Measurements from ENCODE around the gene STXBP1. TPM values are rescaled to one million over a fixed set of nuclear protein-coding genes. Genes with fewer than 3 reads are reported as not detected.

Gene STXBP1
- total and polyA plus RNA-seq, 9 donors, result 5.3 to 19.5 (median 13.1) TPM

DNA sequence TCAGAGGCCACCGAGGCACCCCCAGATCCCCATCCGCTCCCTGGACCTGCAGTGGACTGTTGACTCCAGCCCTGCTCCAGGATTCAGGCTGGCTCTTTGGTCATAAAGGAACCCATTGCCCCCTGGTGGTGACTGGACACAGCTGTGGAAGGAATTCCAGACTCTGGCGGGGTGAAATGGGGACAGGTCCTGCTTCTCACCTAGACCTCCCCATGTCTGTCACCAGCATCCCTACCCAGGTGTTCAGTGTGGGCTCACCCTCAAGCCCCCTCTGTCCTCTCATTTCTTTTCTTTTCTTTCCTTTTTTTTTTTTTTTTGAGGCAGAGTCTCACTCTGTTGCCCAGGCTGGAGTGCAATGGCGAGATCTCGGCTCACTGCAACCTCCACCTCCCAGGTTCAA, 25.5 kb upstream of the STXBP1 start:
- DNase-seq, result peak; percentile 90
- no peak overlapping the region for H3K4me3 ChIP-seq (ENCODE audit: low read length)
- 32% methylated on average over 3 of the region's 5 CpGs for whole genome bisulfite sequencing (ENCODE audit: insufficient coverage)
- no peak overlapping the region for H3K27ac ChIP-seq (ENCODE audit: low read length)
- no peaks in the 10 kb centered on the region for H3K27me3 ChIP-seq (ENCODE audit: control insufficient read depth, insufficient read depth, low read length)
- H3K36me3 ChIP-seq (ENCODE audit: control insufficient read depth, insufficient read depth, low read length), result no peaks in the 10 kb centered on the region
- peaks cover 5% of the 10 kb centered on the region for H3K4me1 ChIP-seq (ENCODE audit: control insufficient read depth, insufficient read depth, low read length)
- no peaks in the 10 kb centered on the region for H3K9me3 ChIP-seq (replicated peaks; ENCODE audit: control insufficient read depth, low read depth, low read length)

DNA sequence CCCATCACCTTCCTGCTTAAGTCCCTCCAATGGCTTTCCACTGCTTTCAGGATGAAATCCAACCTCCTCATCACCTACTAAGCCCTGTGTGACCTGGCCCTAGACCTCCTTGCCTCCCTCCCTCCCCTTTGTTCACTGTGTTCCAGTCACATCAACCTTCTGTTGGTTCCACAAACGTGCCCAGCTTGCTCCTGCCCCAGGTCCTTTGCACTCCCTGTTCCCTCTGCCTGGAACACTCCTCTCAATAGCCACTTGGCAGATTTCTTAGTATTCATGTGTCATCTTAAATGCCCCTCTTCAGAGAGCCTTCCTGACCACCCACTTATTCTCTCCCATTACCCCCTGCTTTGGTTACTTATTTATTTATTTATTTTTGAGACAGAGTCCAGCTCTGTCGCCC, 24.1 kb upstream of the STXBP1 start:
- Histone ChIP-seq H3K4me1 (ENCODE audit: control insufficient read depth, insufficient read depth, low read length) (peaks cover 5% of the 10 kb centered on the region), H3K4me3 (ENCODE audit: low read length) (no peak overlapping the region), H3K27ac (ENCODE audit: low read length) (no peak overlapping the region), H3K36me3 (ENCODE audit: control insufficient read depth, insufficient read depth, low read length) (no peaks in the 10 kb centered on the region), H3K9me3 (replicated peaks; ENCODE audit: control insufficient read depth, low read depth, low read length) (no peaks in the 10 kb centered on the region), H3K27me3 (ENCODE audit: control insufficient read depth, insufficient read depth, low read length) (no peaks in the 10 kb centered on the region)
- no peak for DNase-seq
- 42% methylated on average over 1 of the region's 2 CpGs for WGBS (ENCODE audit: insufficient coverage)

DNA sequence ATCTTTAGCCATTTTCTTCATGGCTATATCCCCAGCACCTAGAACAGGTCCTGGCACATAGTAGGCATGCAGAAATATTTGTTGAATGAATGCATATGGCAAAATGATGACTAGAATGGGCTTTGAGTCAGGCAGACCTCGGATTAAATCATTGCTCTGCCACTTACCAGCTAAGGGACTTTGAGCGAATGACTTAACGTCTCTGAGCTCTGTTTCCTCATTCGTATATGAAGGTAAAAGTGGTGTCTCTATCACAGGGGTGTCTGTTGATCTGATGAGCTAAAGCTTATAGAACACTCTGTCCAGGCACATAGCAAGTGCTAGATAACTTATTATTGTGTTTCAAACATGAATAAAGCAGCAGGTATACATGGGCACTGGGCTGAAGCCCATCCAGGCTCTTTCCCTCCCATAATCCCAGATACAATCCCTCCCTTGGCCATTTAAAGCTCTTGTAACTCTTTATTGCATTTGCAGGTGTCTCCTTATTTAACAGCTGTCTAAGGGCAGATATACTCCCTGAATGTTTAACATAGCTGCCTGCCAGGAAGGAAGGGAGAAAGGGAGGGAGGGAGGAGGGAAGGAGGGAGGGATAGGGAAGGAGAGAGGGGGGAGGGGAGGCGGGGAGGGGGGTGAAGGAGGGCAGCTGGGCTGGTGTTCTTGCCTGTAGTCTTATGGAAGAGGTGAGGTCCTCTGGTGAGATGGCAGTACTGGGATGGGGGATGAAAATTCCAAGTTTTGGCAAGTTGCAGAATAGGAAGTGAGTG, 23.2 kb upstream of the STXBP1 start:
- no peak overlapping the region for H3K27ac ChIP-seq (ENCODE audit: low read length)
- H3K27me3 ChIP-seq (ENCODE audit: control insufficient read depth, insufficient read depth, low read length), result no peaks in the 10 kb centered on the region
- H3K36me3 ChIP-seq (ENCODE audit: control insufficient read depth, insufficient read depth, low read length), result no peaks in the 10 kb centered on the region
- no peak for DNase-seq
- no peak overlapping the region for H3K4me3 ChIP-seq (ENCODE audit: low read length)
- H3K4me1 ChIP-seq (ENCODE audit: control insufficient read depth, insufficient read depth, low read length), result peaks cover 5% of the 10 kb centered on the region
- 33% methylated on average over 1 of the region's 5 CpGs for WGBS (ENCODE audit: insufficient coverage)
- no peaks in the 10 kb centered on the region for H3K9me3 ChIP-seq (replicated peaks; ENCODE audit: control insufficient read depth, low read depth, low read length)

DNA sequence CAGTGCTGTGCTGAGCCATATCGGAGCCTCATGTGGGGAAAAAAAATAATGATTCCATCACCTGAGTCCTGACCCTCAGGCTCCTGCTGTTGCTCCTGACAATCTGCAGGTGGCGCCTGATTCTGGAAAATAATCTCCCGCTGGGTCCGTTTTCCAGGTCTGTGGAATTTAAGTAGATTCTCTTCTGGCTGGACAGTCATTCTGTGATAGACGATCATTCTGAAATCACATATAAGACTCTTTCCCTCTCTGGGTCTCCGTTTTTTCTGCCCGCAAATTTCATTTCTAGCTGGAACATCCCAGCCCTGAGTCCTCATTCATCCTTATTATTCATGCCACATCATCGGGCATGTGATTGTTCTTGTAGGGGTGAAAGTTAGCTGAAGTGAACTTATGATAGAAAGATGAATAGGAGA, 22.1 kb upstream of the STXBP1 start:
- no peak overlapping the region for H3K27ac ChIP-seq (ENCODE audit: low read length)
- no peaks in the 10 kb centered on the region for H3K36me3 ChIP-seq (ENCODE audit: control insufficient read depth, insufficient read depth, low read length)
- WGBS (ENCODE audit: insufficient coverage), result 0% methylated on average over 1 of the region's 8 CpGs
- no peak overlapping the region for H3K4me3 ChIP-seq (ENCODE audit: low read length)
- H3K9me3 ChIP-seq (replicated peaks; ENCODE audit: control insufficient read depth, low read depth, low read length), result no peaks in the 10 kb centered on the region
- DNase-seq, result peak; percentile 92
- no peaks in the 10 kb centered on the region for H3K27me3 ChIP-seq (ENCODE audit: control insufficient read depth, insufficient read depth, low read length)
- peaks cover 5% of the 10 kb centered on the region for H3K4me1 ChIP-seq (ENCODE audit: control insufficient read depth, insufficient read depth, low read length)

DNA sequence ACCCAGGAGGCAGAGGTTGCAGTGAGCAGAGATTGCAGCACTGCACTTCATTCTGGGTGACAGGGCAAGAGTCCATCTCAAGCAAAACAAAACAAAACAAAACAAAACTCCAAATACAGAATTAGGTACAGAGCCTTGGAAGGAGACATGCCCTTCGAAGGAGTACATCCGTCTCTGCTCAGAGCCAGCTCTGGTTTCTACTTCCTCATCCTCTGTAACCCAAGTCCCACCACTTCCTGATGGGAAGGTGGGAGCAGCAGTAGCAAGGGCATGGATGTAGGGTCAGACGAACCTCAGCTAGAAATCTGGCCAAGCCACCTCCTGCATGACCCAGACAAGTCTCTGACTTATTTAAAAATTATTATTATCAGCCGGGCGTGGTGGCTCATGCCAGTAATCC, 16.5 kb upstream of the STXBP1 start:
- Histone ChIP-seq H3K27ac (ENCODE audit: low read length) (no peak overlapping the region), H3K4me1 (ENCODE audit: control insufficient read depth, insufficient read depth, low read length) (no peaks in the 10 kb centered on the region), H3K27me3 (ENCODE audit: control insufficient read depth, insufficient read depth, low read length) (no peaks in the 10 kb centered on the region), H3K9me3 (replicated peaks; ENCODE audit: control insufficient read depth, low read depth, low read length) (no peaks in the 10 kb centered on the region), H3K36me3 (ENCODE audit: control insufficient read depth, insufficient read depth, low read length) (no peaks in the 10 kb centered on the region), H3K4me3 (ENCODE audit: low read length) (no peak overlapping the region)
- no peak for DNase-seq
- 64% methylated on average over 3 of the region's 5 CpGs for WGBS (ENCODE audit: insufficient coverage)

DNA sequence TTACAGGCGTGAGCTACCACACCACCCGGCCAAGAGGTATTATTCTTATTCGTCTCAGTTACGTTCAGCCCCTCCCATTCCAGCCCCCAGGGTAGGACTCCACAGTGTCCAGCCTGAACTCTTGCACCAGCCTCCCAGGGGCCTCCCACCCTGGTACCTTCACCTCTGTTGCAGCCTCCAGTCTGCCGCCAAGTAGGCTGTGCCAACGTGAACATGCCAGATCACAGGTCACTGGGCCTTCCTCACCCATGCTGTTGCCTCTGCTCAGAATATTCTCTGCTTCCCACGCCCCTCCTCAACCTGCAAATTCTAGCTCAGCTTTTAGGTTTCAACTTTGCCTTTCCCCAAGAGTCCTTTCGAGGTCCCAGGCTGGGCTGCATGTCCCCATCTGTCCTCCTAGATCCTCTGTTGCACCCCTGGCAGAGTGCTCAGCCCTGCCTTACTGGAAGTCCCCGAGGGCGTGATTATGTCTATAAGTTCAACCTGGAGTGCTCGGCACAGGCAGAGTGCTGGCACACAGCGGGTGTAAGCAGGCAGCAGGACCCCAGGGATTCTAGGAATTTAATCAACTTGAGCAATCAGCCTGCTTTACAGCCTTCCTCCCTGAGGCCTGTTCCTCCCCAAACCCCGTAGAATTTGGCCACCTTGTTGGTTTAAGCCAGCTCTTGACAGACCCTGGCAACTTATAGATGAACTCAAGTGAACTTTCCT, 13.1 kb upstream of the STXBP1 start:
- WGBS (ENCODE audit: insufficient coverage), result 54% methylated on average over 13 of the region's 13 CpGs
- no peak overlapping the region for H3K27ac ChIP-seq (ENCODE audit: low read length)
- no peak overlapping the region for H3K4me3 ChIP-seq (ENCODE audit: low read length)
- DNase-seq, result no peak
- H3K36me3 ChIP-seq (ENCODE audit: control insufficient read depth, insufficient read depth, low read length), result no peaks in the 10 kb centered on the region
- H3K4me1 ChIP-seq (ENCODE audit: control insufficient read depth, insufficient read depth, low read length), result no peaks in the 10 kb centered on the region
- no peaks in the 10 kb centered on the region for H3K9me3 ChIP-seq (replicated peaks; ENCODE audit: control insufficient read depth, low read depth, low read length)
- no peaks in the 10 kb centered on the region for H3K27me3 ChIP-seq (ENCODE audit: control insufficient read depth, insufficient read depth, low read length)

DNA sequence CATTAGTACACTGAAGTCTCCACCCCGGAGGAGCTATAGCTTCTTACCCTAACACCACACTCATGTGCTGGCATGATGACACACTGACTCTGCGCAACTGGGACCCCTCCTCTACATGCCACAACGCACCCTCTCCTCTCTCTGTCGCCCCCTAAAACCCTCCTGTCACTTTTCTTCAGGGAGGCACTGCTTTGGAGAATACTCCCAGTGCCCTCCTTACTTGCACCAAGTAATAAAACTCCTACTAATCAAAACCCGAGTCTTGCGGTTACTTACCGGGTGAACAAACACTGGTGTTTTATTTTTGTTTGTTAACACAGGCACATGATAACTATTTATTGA, 12.6 kb upstream of the STXBP1 start:
- 42% methylated on average over 4 of the region's 7 CpGs for WGBS (ENCODE audit: insufficient coverage)
- no peaks in the 10 kb centered on the region for H3K36me3 ChIP-seq (ENCODE audit: control insufficient read depth, insufficient read depth, low read length)
- no peak overlapping the region for H3K4me3 ChIP-seq (ENCODE audit: low read length)
- H3K27ac ChIP-seq (ENCODE audit: low read length), result no peak overlapping the region
- H3K4me1 ChIP-seq (ENCODE audit: control insufficient read depth, insufficient read depth, low read length), result no peaks in the 10 kb centered on the region
- H3K27me3 ChIP-seq (ENCODE audit: control insufficient read depth, insufficient read depth, low read length), result no peaks in the 10 kb centered on the region
- no peak for DNase-seq
- no peaks in the 10 kb centered on the region for H3K9me3 ChIP-seq (replicated peaks; ENCODE audit: control insufficient read depth, low read depth, low read length)

DNA sequence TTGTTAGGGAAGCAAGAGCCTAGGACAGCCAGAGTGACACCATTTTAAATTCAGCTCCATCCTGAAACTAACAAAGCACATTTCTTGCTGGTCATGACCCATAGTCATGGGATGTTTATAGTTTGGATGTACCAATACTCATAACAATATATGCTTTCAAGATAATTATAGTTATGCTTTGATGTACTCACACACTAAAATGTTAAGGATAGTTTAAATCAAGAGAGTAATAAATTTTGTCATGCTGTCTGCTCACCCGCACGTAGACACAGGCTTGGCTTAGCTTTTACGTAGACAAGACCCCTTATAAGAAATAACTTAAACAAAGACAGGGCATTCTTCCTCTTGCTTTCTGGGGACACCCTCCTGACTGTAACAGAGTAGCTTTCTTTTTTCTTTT, 8.9 kb upstream of the STXBP1 start:
- 80% methylated on average over 1 of the region's 3 CpGs for WGBS (ENCODE audit: insufficient coverage)
- Histone ChIP-seq H3K4me3 (ENCODE audit: low read length) (no peak overlapping the region), H3K9me3 (replicated peaks; ENCODE audit: control insufficient read depth, low read depth, low read length) (no peaks in the 10 kb centered on the region), H3K4me1 (ENCODE audit: control insufficient read depth, insufficient read depth, low read length) (peaks cover 15% of the 10 kb centered on the region), H3K27me3 (ENCODE audit: control insufficient read depth, insufficient read depth, low read length) (no peaks in the 10 kb centered on the region), H3K27ac (ENCODE audit: low read length) (no peak overlapping the region), H3K36me3 (ENCODE audit: control insufficient read depth, insufficient read depth, low read length) (no peaks in the 10 kb centered on the region)
- no peak for DNase-seq

DNA sequence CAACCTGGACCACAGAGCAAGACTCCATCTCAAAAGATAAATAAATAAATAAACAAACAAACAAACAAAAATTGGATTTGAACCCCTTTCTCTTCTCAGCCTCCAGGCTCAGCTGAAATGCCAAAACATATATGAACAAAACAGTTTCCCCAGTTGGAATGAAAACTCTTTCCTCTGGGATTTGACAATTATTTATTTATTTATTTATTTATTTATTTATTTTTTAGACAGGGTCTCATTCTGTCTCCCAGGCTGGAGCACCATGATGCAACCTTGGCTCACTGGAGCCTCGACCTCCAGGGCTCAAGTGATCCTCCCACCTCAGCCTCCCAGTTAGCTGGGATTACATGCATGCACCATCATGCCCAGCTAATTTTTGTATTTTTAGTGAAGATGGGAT, 6.0 kb upstream of the STXBP1 start:
- WGBS (ENCODE audit: insufficient coverage), result no CpG with 5 or more reads among the region's 1 CpG
- Histone ChIP-seq H3K4me3 (ENCODE audit: low read length) (no peak overlapping the region), H3K4me1 (ENCODE audit: control insufficient read depth, insufficient read depth, low read length) (peaks cover 20% of the 10 kb centered on the region), H3K27me3 (ENCODE audit: control insufficient read depth, insufficient read depth, low read length) (peaks cover 18% of the 10 kb centered on the region), H3K36me3 (ENCODE audit: control insufficient read depth, insufficient read depth, low read length) (no peaks in the 10 kb centered on the region), H3K9me3 (replicated peaks; ENCODE audit: control insufficient read depth, low read depth, low read length) (no peaks in the 10 kb centered on the region), H3K27ac (ENCODE audit: low read length) (no peak overlapping the region)
- DNase-seq, result no peak

DNA sequence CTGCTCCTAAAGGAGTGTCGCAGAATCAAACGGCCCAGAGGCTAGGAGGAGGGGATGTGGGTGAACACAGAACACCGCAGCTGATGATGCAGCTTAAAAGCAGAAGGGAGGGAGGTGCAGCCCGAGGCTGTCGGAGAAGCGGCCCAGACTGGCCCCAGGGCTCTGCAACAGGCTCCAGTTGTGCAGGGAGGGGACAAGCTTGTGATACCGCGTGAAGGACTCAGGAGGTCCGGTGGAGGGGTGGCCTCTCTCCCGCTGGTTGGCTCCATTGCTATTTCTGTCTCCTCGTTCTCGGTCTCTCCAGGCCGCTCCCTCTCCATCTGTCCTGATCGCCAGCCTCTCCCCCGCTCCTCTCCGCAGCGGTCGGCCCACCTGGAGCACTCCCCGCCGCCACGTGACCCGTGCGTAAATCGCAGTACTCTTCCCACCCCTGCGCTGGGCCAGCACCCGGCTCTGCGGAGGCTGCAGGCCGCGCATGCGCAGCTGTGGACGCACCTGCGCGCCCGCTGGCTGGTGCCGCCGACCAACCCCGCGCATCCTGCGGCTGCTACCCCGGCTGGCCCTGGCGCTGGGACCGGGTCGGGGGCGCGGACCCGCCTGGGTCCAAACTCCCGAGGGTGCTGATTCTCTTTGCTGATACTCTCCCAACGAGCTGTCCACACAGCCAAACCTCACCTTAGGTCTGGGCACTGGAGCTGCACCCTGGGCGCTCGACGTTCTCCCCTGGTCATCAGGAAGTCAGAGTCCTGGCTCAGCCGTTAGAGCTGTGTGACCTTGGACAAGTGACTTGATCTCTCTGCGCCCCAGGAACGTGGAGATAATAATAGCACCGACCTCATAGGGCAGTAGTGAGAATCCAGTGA, 3.7 kb upstream of the STXBP1 start:
- Histone ChIP-seq H3K4me1 (ENCODE audit: control insufficient read depth, insufficient read depth, low read length) (peaks cover 30% of the 10 kb centered on the region), H3K27ac (ENCODE audit: low read length) (peak overlapping the region; percentile 48), H3K27me3 (ENCODE audit: control insufficient read depth, insufficient read depth, low read length) (peaks cover 23% of the 10 kb centered on the region), H3K4me3 (ENCODE audit: low read length) (peak overlapping the region; percentile 31), H3K36me3 (ENCODE audit: control insufficient read depth, insufficient read depth, low read length) (no peaks in the 10 kb centered on the region), H3K9me3 (replicated peaks; ENCODE audit: control insufficient read depth, low read depth, low read length) (no peaks in the 10 kb centered on the region)
- WGBS (ENCODE audit: insufficient coverage), result 1% methylated on average over 55 of the region's 55 CpGs
- peak; percentile 71 for DNase-seq
